ENCODE results near the gene BABAM2. TPM values are rescaled to one million over a fixed set of nuclear protein-coding genes. Genes with fewer than 3 reads are reported as not detected.

The BABAM2 gene
- total RNA-seq, 1 experiment from 2014 or later: 27.1 TPM

DNA sequence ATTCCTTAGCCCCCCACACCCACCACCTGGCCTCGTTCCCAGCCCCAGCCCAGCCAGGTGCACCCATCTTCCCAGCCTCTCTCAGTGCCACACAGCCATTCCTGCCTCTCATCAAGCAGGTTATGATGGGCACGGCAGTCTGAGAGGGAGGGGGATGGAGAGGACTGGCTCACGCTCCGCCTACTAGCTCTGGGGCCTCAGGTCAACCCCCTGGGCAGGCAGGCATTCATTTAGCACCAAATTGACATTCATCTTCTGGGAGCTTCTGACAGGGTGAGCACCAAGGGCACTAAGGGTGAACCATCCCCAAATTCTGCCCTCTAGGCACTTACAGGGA, 435.9 kb downstream of the BABAM2 start:
- no peak overlapping the region for H2BK5ac ChIP-seq (ENCODE audit: insufficient read length, low read length)
- no peaks in the 10 kb centered on the region for H3K9me3 ChIP-seq (ENCODE audit: control insufficient read depth, low read depth, low read length)
- H3K4me1 Mint-ChIP-seq: peaks cover 39 to 49% of the 10 kb centered on the region in 2 experiments
- no peak overlapping the region for H3K18ac ChIP-seq (ENCODE audit: insufficient read length, low read depth, low read length)
- no peak overlapping the region for H2BK15ac ChIP-seq (ENCODE audit: low read depth, low read length)
- H3K4me2 ChIP-seq (ENCODE audit: insufficient read depth, insufficient read length, low read length): no peak overlapping the region
- H2AK5ac ChIP-seq (ENCODE audit: insufficient read length, low read length): no peak overlapping the region
- H3K4me1 ChIP-seq (ENCODE audit: insufficient read depth, low read length): peaks cover 7% of the 10 kb centered on the region
- H3K23ac ChIP-seq (ENCODE audit: insufficient read length, low read depth, low read length): no peak overlapping the region
- H3K27me3 ChIP-seq (ENCODE audit: insufficient read depth, low read length): no peaks in the 10 kb centered on the region
- H3K56ac ChIP-seq (ENCODE audit: insufficient read length, low read depth, low read length): no peak overlapping the region
- H4K91ac ChIP-seq (ENCODE audit: insufficient read length, low read depth, low read length): no peak overlapping the region
- H3K27me3 Mint-ChIP-seq (ENCODE audit: low read depth): no peaks in the 10 kb centered on the region
- no peak for DNase-seq
- TF ChIP-seq, protein P1, sequence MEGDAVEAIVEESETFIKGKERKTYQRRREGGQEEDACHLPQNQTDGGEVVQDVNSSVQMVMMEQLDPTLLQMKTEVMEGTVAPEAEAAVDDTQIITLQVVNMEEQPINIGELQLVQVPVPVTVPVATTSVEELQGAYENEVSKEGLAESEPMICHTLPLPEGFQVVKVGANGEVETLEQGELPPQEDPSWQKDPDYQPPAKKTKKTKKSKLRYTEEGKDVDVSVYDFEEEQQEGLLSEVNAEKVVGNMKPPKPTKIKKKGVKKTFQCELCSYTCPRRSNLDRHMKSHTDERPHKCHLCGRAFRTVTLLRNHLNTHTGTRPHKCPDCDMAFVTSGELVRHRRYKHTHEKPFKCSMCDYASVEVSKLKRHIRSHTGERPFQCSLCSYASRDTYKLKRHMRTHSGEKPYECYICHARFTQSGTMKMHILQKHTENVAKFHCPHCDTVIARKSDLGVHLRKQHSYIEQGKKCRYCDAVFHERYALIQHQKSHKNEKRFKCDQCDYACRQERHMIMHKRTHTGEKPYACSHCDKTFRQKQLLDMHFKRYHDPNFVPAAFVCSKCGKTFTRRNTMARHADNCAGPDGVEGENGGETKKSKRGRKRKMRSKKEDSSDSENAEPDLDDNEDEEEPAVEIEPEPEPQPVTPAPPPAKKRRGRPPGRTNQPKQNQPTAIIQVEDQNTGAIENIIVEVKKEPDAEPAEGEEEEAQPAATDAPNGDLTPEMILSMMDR (conservative IDR thresholded peaks at IDR 0.05): no peak
- no peaks in the 10 kb centered on the region for H3K79me1 ChIP-seq (ENCODE audit: insufficient read depth, low read depth, low read length, poor library complexity, severe bottlenecking)
- no peak overlapping the region for H3K4ac ChIP-seq (ENCODE audit: low read depth, low read length)
- no CpG with 5 or more reads among the region's 4 CpGs for WGBS (ENCODE audit: extremely low coverage, insufficient read length, low lambda C conversion rate)
- H3K36me3 Mint-ChIP-seq (ENCODE audit: insufficient read depth in 1 of 3, low read depth in 3 of 3): no peaks in the 10 kb centered on the region
- no peaks in the 10 kb centered on the region for H4K20me1 ChIP-seq (ENCODE audit: control insufficient read depth, insufficient read depth, insufficient read length)
- H2BK20ac ChIP-seq (ENCODE audit: low read depth, low read length, poor library complexity, severe bottlenecking): no peak overlapping the region
- no peaks in the 10 kb centered on the region for H3K79me2 ChIP-seq (ENCODE audit: insufficient read depth, low read length)
- no peaks in the 10 kb centered on the region; a peak in 1 of 5 replicates for H3K9me3 Mint-ChIP-seq
- no peak overlapping the region for H4K8ac ChIP-seq (replicated peaks; ENCODE audit: insufficient read length, low read depth, low read length)
- H3K4me3 Mint-ChIP-seq: no peak overlapping the region
- no peak overlapping the region for H3K27ac ChIP-seq (ENCODE audit: insufficient read length, low read depth, low read length)
- no peaks in the 10 kb centered on the region for H3K23me2 ChIP-seq (ENCODE audit: insufficient read length, low read depth, low read length, poor library complexity, severe bottlenecking)
- H3K9ac ChIP-seq (ENCODE audit: extremely low read depth, insufficient read length, low read length): no peak overlapping the region
- H3K14ac ChIP-seq (ENCODE audit: insufficient read depth, low read length): no peak overlapping the region
- H2BK12ac ChIP-seq (ENCODE audit: insufficient read length, low read depth, low read length): no peak overlapping the region
- no peak overlapping the region for H2BK120ac ChIP-seq (ENCODE audit: low read depth, low read length, poor library complexity, severe bottlenecking)
- H3K27ac Mint-ChIP-seq: no peak overlapping the region; a peak in 1 of 7 replicates
- H2AFZ ChIP-seq (ENCODE audit: low read length): no peak overlapping the region
- H3T11ph ChIP-seq (ENCODE audit: low read length): no peak overlapping the region
- H4K5ac ChIP-seq (ENCODE audit: insufficient read length, low read depth, low read length): no peak overlapping the region

Data from H9 (cell line).